IMR-90 (cell line): ENCODE results near the gene TMEM9. TPM values are rescaled to one million over a fixed set of nuclear protein-coding genes. Genes with fewer than 3 reads are reported as not detected.

ENCODE experiments used
- ATAC-seq: fragments of 200-7000 bp; cut with Tn5 transposase; 2 replicates; pipeline ENCODE4 v1.9.1; 2020; ENCODE audit warnings: low read depth, mild to moderate bottlenecking, moderate library complexity
- BruUV-seq: library from RNA; stranded (reverse); fragments of 400-500 nt; replicated peaks from 2 replicates; lab custom pipeline; 2021; lab: Mats Ljungman, UMichigan
- CTCF ChIA-PET: fragments of 300-600 bp; formaldehyde crosslinking; extraction: SDS; loops from one replicate; lab custom pipeline; 2021; ENCODE audit warnings: antibody characterized with exemption; lab: Yijun Ruan, JAX
- POLR2A ChIA-PET: fragments of 300-600 bp; sonication (Branson Sonifier 250); formaldehyde crosslinking; loops from one replicate; lab custom pipeline; 2022; ENCODE audit warnings: antibody characterized with exemption; ENCODE audit not compliant: unreplicated experiment; lab: Charles Lee
- DNase-seq: peaks from one replicate; pipeline ENCODE4 v3.0.0; 2013
- H2AFZ ChIP-seq: replicated peaks from 2 replicates; pipeline ENCODE3; 2013; ENCODE audit warnings: low read length, mild to moderate bottlenecking; ENCODE audit not compliant: poor library complexity
- H2AK5ac ChIP-seq: 2 replicates; pipeline ENCODE4 v1.6.1; 2013; ENCODE audit warnings: low read depth, low read length, inconsistent platforms
- H2AK9ac ChIP-seq: replicated peaks from 2 replicates; pipeline ENCODE3; 2013; ENCODE audit warnings: mild to moderate bottlenecking, low read depth, low read length, moderate library complexity; ENCODE audit not compliant: poor library complexity
- H2BK120ac ChIP-seq: 2 replicates; pipeline ENCODE4 v1.6.1; 2013; ENCODE audit warnings: low read depth, low read length, inconsistent platforms
- H2BK15ac ChIP-seq: 3 replicates; pipeline ENCODE4 v1.6.1; 2013; ENCODE audit warnings: low read depth, low read length, inconsistent platforms
- H2BK20ac ChIP-seq: 2 replicates; pipeline ENCODE4 v1.6.1; 2013; ENCODE audit warnings: low read depth, mild to moderate bottlenecking, inconsistent platforms, low read length, moderate library complexity
- H2BK5ac ChIP-seq: 2 replicates; pipeline ENCODE4 v1.6.1; 2013; ENCODE audit warnings: mild to moderate bottlenecking, low read depth, low read length, inconsistent platforms; ENCODE audit not compliant: poor library complexity, severe bottlenecking
- H3K14ac ChIP-seq: replicated peaks from 2 replicates; pipeline ENCODE4 v1.6.1; 2013; ENCODE audit warnings: low read depth, low read length, inconsistent platforms
- H3K18ac ChIP-seq: 2 replicates; pipeline ENCODE4 v1.6.1; 2013; ENCODE audit warnings: low read depth, low read length, control low read depth
- H3K23ac ChIP-seq: 2 replicates; pipeline ENCODE4 v1.6.1; 2013; ENCODE audit warnings: low read depth, low read length, inconsistent platforms
- H3K27ac ChIP-seq: 2 replicates; pipeline ENCODE4 v1.5.1; 2013; ENCODE audit warnings: mild to moderate bottlenecking, control low read depth, low read length; ENCODE audit not compliant: insufficient read depth
- H3K27me3 ChIP-seq: 2 replicates; pipeline ENCODE4 v1.6.1; 2013; ENCODE audit warnings: low read length; ENCODE audit not compliant: control insufficient read depth, insufficient read depth
- H3K36me3 ChIP-seq: 2 replicates; pipeline ENCODE4 v1.6.1; 2013; ENCODE audit warnings: low read length, mixed read lengths; ENCODE audit not compliant: control insufficient read depth, insufficient read depth
- H3K4ac ChIP-seq: 2 replicates; pipeline ENCODE4 v1.6.1; 2013; ENCODE audit warnings: low read depth, low read length, inconsistent platforms
- H3K4me1 ChIP-seq: 2 replicates; pipeline ENCODE4 v1.6.1; 2013; ENCODE audit warnings: low read length, mixed read lengths; ENCODE audit not compliant: control insufficient read depth, insufficient read depth
- H3K4me2 ChIP-seq: 2 replicates; pipeline ENCODE4 v1.6.1; 2013; ENCODE audit warnings: low read depth, mild to moderate bottlenecking, control low read depth, low read length, moderate library complexity
- H3K4me3 ChIP-seq: 2 replicates; pipeline ENCODE4 v1.5.1; 2013; ENCODE audit warnings: low read depth, mild to moderate bottlenecking, control low read depth, low read length, moderate library complexity; ENCODE audit not compliant: insufficient read depth
- H3K56ac ChIP-seq: 2 replicates; pipeline ENCODE4 v1.6.1; 2013; ENCODE audit warnings: low read length, inconsistent platforms; ENCODE audit not compliant: insufficient read depth; ENCODE audit errors: extremely low read depth
- H3K79me1 ChIP-seq, 2 experiments: 2 replicates each; pipeline ENCODE4 v1.6.1; 2013; ENCODE audit warnings: low read length in 2 of 2, inconsistent platforms in 1 of 2, low read depth in 1 of 2
- H3K9ac ChIP-seq: 2 replicates; pipeline ENCODE4 v1.6.1; 2013; ENCODE audit warnings: low read depth, low read length, control low read depth
- H3K9me1 ChIP-seq: 2 replicates; pipeline ENCODE4 v1.6.1; 2013; ENCODE audit warnings: low read length, inconsistent platforms; ENCODE audit not compliant: insufficient read depth
- H3K9me3 ChIP-seq: 2 replicates; pipeline ENCODE4 v1.6.1; 2013; ENCODE audit warnings: low read length; ENCODE audit not compliant: control insufficient read depth, insufficient read depth
- H4K20me1 ChIP-seq: 2 replicates; pipeline ENCODE4 v1.6.1; 2013; ENCODE audit warnings: low read length, inconsistent platforms; ENCODE audit not compliant: insufficient read depth
- H4K5ac ChIP-seq: 2 replicates; pipeline ENCODE4 v1.6.1; 2013; ENCODE audit warnings: mild to moderate bottlenecking, low read depth, low read length, control low read depth
- H4K8ac ChIP-seq, 2 experiments: 2 replicates each; pipeline ENCODE4 v1.6.1; 2013; ENCODE audit warnings: low read depth in 2 of 2, low read length in 2 of 2, control low read depth in 1 of 2, inconsistent platforms in 1 of 2
- H4K91ac ChIP-seq: 2 replicates; pipeline ENCODE4 v1.6.1; 2013; ENCODE audit warnings: low read depth, low read length, inconsistent platforms; ENCODE audit not compliant: insufficient read depth
- BHLHE40 ChIP-seq: fragments of 150-350 bp; IDR thresholded peaks from 2 replicates; pipeline ENCODE4 v1.6.1; 2016; ENCODE audit warnings: mild to moderate bottlenecking, low read depth, low read length
- CEBPB ChIP-seq: IDR thresholded peaks from 2 replicates; pipeline ENCODE4 v1.6.1; 2012; ENCODE audit warnings: low read depth, low read length, improper control_type of control experiment
- CHD1 ChIP-seq: IDR thresholded peaks from 2 replicates; pipeline ENCODE4 v1.6.1; 2012; ENCODE audit warnings: low read depth, low read length, improper control_type of control experiment
- ELK1 ChIP-seq: fragments of 150-350 bp; IDR thresholded peaks from 2 replicates; pipeline ENCODE4 v1.6.1; 2016; ENCODE audit warnings: low read depth, mild to moderate bottlenecking, low read length, moderate library complexity, borderline replicate concordance
- FOS ChIP-seq: fragments of 150-350 bp; IDR thresholded peaks from 2 replicates; pipeline ENCODE4 v1.6.1; 2016; ENCODE audit warnings: low read depth, low read length
- MAFK ChIP-seq: IDR thresholded peaks from 2 replicates; pipeline ENCODE4 v1.6.1; 2012; ENCODE audit warnings: low read depth, low read length, improper control_type of control experiment
- MAZ ChIP-seq: IDR thresholded peaks from 2 replicates; pipeline ENCODE4 v1.6.1; 2012; ENCODE audit warnings: low read depth, mild to moderate bottlenecking, low read length, improper control_type of control experiment, moderate library complexity, borderline replicate concordance
- MXI1 ChIP-seq: IDR thresholded peaks from 2 replicates; pipeline ENCODE4 v1.6.1; 2012; ENCODE audit warnings: low read depth, mild to moderate bottlenecking, low read length, moderate library complexity, borderline replicate concordance
- NFE2L2 ChIP-seq: fragments of 150-350 bp; IDR thresholded peaks from 2 replicates; pipeline ENCODE4 v1.6.1; 2016; ENCODE audit warnings: low read depth, mild to moderate bottlenecking, low read length
- POLR2A ChIP-seq: IDR thresholded peaks from 2 replicates; pipeline ENCODE4 v1.6.1; 2012; ENCODE audit warnings: mild to moderate bottlenecking, low read depth, low read length
- RAD21 ChIP-seq: IDR thresholded peaks from 2 replicates; pipeline ENCODE4 v1.6.1; 2012; ENCODE audit warnings: low read length, improper control_type of control experiment
- RCOR1 ChIP-seq: IDR thresholded peaks from 2 replicates; pipeline ENCODE4 v1.6.1; 2012; ENCODE audit warnings: mild to moderate bottlenecking, low read length, improper control_type of control experiment; ENCODE audit not compliant: insufficient replicate concordance
- RFX5 ChIP-seq: IDR thresholded peaks from 2 replicates; pipeline ENCODE4 v1.8.0; 2012; ENCODE audit warnings: low read depth, mild to moderate bottlenecking, low read length, moderate library complexity
- SMC3 ChIP-seq: fragments of 150-350 bp; IDR thresholded peaks from 2 replicates; pipeline ENCODE4 v1.6.1; 2016; ENCODE audit warnings: low read depth, mild to moderate bottlenecking, antibody characterized with exemption, low read length, moderate library complexity
- WGBS, 2 experiments: methylation state at CpG; one replicate each; pipeline versions ENCODE4 v1.1.5 to v1.1.7; 2013; ENCODE audit warnings: missing lambda C conversion rate in 2 of 2; ENCODE audit not compliant: insufficient read length in 1 of 2; ENCODE audit errors: extremely low coverage in 2 of 2; 5-methylcytosine and 5-hydroxymethylcytosine counted together
- dilution Hi-C: fragments of 300-500 bp; cut with HindIII; formaldehyde crosslinking; loops from one replicate; pipeline ENCODE4 v1.14.3; 2018; ENCODE audit warnings: low sequenced_read_pairs; ENCODE audit not compliant: unreplicated experiment
- in situ Hi-C: fragments of 300-500 bp; cut with MboI; formaldehyde crosslinking; loops from 3 replicates; pipeline ENCODE4 v1.14.3; 2019; ENCODE audit warnings: low sequenced_read_pairs, inconsistent platforms, mixed read lengths
- intact Hi-C: fragments of 100-400 bp; cut with micrococcal nuclease; formaldehyde crosslinking; loops from 2 replicates; pipeline ENCODE4 v1.10.0; 2022
- polyA plus RNA-seq, 3 experiments: library from polyadenylated mRNA; depleted of rRNA; stranded (reverse); fragments of >200 nt; gene quantifications; 2 replicates each; pipeline ENCODE4 v1.2.3, GENCODE V29; 2012; ENCODE audit warnings: low replicate concordance in 1 of 3
- total RNA-seq: library from RNA; depleted of rRNA; stranded (reverse); fragments of >200 nt; gene quantifications from 2 replicates; pipeline ENCODE4 v1.2.3, GENCODE V29; 2012
- TF ChIP-seq, protein P1 (sequence below): conservative IDR thresholded peaks from 2 replicates; pipeline ENCODE4 v1.5.1; 2012; ENCODE audit warnings: mild to moderate bottlenecking, low read depth, low read length, improper control_type of control experiment
- TF ChIP-seq, protein P2 (sequence below): fragments of 150-350 bp; IDR thresholded peaks from 2 replicates; pipeline ENCODE4 v1.6.1; 2017; ENCODE audit warnings: mild to moderate bottlenecking, antibody characterized with exemption, low read length, low read depth

TMEM9 gene
- total and polyA plus RNA-seq, 2 of the 4 experiments (the other 2 are of a cell fraction), result 76.7 to 107 TPM

DNA sequence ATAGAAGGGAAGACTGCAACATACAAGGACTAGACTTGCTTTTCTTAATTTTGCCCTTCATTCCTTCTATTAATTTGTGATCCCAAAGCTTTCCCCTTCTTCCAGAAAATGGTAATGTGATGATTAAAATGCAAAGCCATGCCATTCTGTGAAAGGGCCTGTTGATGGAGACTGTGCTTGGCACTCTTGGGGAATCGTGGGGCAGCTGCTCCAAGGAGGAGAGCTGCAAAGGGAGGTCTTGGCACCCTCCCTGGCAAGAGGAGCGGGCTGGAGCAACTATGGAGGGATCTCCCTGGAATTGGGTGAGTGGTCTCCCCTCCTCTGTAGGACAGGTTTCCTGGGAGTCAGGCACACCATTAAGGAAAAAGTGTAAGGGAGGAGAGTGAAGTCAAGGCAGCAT, 58.7 kb downstream of the TMEM9 start:
- Histone ChIP-seq H3K4me1 (no peaks in the 10 kb centered on the region), H2BK15ac (no peak overlapping the region), H3K4me3 (no peak overlapping the region), H3K27me3 (peaks cover 80% of the 10 kb centered on the region), H2AK9ac (no peak overlapping the region), H3K9me1 (no peaks in the 10 kb centered on the region), H2BK120ac (no peak overlapping the region), H4K91ac (no peak overlapping the region), H2AK5ac (no peak overlapping the region), H4K8ac (no peak overlapping the region), H4K20me1 (no peaks in the 10 kb centered on the region), H3K4me2 (no peak overlapping the region), H3K79me1 (no peaks in the 10 kb centered on the region), H3K27ac (no peak overlapping the region), H3K9ac (no peak overlapping the region), H3K56ac (no peak overlapping the region), H3K23ac (no peak overlapping the region), H2BK20ac (no peak overlapping the region), H3K36me3 (no peaks in the 10 kb centered on the region), H4K5ac (no peak overlapping the region), H3K14ac (no peak overlapping the region), H3K4ac (no peak overlapping the region), H2BK5ac (no peak overlapping the region), H3K18ac (no peak overlapping the region), H2AFZ (no peak overlapping the region), H3K9me3 (no peaks in the 10 kb centered on the region)
- in situ Hi-C loops, result no loop called here
- intact Hi-C loops, result no loop called here
- dilution Hi-C loops, result no loop called here
- TF ChIP-seq MAFK (no peak), SMC3 (no peak), RCOR1 (no peak), MXI1 (no peak), ELK1 (no peak), CHD1 (no peak), CEBPB (no peak), NFE2L2 (no peak), RFX5 (no peak), POLR2A (no peak), BHLHE40 (no peak), FOS (no peak), RAD21 (no peak), MAZ (no peak)
- TF ChIP-seq, protein P1, sequence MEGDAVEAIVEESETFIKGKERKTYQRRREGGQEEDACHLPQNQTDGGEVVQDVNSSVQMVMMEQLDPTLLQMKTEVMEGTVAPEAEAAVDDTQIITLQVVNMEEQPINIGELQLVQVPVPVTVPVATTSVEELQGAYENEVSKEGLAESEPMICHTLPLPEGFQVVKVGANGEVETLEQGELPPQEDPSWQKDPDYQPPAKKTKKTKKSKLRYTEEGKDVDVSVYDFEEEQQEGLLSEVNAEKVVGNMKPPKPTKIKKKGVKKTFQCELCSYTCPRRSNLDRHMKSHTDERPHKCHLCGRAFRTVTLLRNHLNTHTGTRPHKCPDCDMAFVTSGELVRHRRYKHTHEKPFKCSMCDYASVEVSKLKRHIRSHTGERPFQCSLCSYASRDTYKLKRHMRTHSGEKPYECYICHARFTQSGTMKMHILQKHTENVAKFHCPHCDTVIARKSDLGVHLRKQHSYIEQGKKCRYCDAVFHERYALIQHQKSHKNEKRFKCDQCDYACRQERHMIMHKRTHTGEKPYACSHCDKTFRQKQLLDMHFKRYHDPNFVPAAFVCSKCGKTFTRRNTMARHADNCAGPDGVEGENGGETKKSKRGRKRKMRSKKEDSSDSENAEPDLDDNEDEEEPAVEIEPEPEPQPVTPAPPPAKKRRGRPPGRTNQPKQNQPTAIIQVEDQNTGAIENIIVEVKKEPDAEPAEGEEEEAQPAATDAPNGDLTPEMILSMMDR, result no peak
- TF ChIP-seq, protein P2, sequence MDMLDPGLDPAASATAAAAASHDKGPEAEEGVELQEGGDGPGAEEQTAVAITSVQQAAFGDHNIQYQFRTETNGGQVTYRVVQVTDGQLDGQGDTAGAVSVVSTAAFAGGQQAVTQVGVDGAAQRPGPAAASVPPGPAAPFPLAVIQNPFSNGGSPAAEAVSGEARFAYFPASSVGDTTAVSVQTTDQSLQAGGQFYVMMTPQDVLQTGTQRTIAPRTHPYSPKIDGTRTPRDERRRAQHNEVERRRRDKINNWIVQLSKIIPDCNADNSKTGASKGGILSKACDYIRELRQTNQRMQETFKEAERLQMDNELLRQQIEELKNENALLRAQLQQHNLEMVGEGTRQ, result no peak
- BruUV-seq, result no TSS peak
- ChIA-PET POLR2A (no interaction called here), CTCF (no interaction called here)
- no CpG with 5 or more reads among the region's 2 CpGs for WGBS, 2 experiments
- DNase-seq, result no peak
- ATAC-seq, result no peak
